Testis (tissue), 2 donors: ENCODE measurements around the gene UBALD1.

ENCODE experiments used
- POLR2A ChIP-seq: fragments of 450-650 bp; IDR thresholded peaks from one replicate; pipeline ENCODE4 v1.6.1; 2017; ENCODE audit warnings: antibody characterized with exemption, mild to moderate bottlenecking, moderate library complexity
- TF ChIP-seq, protein P1 (sequence below), 3 experiments: fragments of 450-650 bp in 2 of 3; fragments of 200-600 bp in 1 of 3; sonication (generic) in 1 of 3; IDR thresholded peaks; one replicate each; pipeline ENCODE4 v1.5.1; 2016 to 2019; ENCODE audit warnings: antibody characterized with exemption in 3 of 3, mild to moderate bottlenecking in 2 of 3, moderate library complexity in 1 of 3

DNA sequence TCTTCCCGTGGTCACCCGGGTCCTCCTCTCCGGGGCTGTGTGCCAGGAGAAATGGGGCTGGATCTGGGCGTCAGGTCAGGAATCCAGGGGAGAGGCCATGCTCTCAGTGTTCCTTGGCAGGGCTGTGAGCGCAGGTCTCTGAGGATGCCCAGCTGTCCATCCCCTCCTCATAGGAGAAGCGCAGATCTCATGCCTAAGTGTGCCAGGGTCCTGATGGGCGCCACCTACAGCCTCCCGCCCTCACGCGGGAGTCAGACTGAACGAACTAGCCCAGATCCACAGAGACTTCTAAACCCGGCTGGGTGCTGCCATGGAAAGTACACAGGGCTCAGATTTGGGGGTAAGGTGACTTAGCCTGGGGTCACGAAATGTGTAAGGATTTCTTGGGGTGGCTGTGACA lies 34.2 kb upstream of the UBALD1 start:
- TF ChIP-seq, protein P1, sequence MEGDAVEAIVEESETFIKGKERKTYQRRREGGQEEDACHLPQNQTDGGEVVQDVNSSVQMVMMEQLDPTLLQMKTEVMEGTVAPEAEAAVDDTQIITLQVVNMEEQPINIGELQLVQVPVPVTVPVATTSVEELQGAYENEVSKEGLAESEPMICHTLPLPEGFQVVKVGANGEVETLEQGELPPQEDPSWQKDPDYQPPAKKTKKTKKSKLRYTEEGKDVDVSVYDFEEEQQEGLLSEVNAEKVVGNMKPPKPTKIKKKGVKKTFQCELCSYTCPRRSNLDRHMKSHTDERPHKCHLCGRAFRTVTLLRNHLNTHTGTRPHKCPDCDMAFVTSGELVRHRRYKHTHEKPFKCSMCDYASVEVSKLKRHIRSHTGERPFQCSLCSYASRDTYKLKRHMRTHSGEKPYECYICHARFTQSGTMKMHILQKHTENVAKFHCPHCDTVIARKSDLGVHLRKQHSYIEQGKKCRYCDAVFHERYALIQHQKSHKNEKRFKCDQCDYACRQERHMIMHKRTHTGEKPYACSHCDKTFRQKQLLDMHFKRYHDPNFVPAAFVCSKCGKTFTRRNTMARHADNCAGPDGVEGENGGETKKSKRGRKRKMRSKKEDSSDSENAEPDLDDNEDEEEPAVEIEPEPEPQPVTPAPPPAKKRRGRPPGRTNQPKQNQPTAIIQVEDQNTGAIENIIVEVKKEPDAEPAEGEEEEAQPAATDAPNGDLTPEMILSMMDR (IDR thresholded peaks at IDR 0.05), result no peak
- TF ChIP-seq POLR2A, result no peak
